ENCODE results near the gene STXBP1. TPM values are rescaled to one million over a fixed set of nuclear protein-coding genes. Genes with fewer than 3 reads are reported as not detected.
A peak's percentile ranks its signal among the peaks of the same experiment; 100 is the strongest.

STXBP1 gene
- total and polyA plus RNA-seq, 9 of the 15 experiments (the other 6 are each of a cell fraction or from before 2014, with no cell fraction given) = 4.6 to 35.1 (median 9.7) TPM

DNA sequence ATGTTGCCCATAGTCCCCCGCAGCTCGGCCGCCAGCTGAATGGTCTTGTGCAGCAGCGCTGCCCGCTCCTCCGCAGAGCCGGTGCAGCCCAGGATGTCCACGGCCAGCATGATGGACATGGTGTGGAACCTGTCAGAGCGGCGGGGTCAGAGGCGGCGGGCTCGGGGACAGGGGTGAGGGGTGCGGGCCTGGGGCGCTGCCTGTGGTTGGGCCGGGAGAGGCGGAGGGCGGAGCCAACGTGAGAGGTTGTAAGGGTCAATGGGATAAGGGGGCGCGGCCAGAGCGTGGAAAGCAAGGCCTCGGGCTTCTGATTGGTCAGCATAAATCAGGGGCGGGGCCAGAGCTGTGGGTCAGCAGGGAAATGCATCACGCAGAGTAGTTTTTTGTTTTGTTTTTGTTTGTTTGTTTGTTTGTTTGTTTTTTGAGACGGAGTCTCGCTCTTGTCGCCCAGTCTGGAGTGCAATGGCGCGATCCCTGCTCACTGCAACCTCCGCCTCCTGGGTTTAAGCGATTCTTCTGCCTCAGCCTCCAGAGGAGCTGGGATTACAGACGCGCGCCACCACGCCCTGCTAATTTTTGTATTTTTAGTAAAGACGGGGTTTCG is 129.9 kb downstream of the STXBP1 start (continued):
- peak; percentile 73; the same call in 1 of the 2 replicates for TF ChIP-seq LARP7 (IDR thresholded peaks at IDR 0.05)
- no peak for TF ChIP-seq MYNN (IDR thresholded peaks at IDR 0.05)
- TF ChIP-seq MYNN (CRISPR knock-in tag; IDR thresholded peaks at IDR 0.05) = no peak
- TF ChIP-seq, protein P1, sequence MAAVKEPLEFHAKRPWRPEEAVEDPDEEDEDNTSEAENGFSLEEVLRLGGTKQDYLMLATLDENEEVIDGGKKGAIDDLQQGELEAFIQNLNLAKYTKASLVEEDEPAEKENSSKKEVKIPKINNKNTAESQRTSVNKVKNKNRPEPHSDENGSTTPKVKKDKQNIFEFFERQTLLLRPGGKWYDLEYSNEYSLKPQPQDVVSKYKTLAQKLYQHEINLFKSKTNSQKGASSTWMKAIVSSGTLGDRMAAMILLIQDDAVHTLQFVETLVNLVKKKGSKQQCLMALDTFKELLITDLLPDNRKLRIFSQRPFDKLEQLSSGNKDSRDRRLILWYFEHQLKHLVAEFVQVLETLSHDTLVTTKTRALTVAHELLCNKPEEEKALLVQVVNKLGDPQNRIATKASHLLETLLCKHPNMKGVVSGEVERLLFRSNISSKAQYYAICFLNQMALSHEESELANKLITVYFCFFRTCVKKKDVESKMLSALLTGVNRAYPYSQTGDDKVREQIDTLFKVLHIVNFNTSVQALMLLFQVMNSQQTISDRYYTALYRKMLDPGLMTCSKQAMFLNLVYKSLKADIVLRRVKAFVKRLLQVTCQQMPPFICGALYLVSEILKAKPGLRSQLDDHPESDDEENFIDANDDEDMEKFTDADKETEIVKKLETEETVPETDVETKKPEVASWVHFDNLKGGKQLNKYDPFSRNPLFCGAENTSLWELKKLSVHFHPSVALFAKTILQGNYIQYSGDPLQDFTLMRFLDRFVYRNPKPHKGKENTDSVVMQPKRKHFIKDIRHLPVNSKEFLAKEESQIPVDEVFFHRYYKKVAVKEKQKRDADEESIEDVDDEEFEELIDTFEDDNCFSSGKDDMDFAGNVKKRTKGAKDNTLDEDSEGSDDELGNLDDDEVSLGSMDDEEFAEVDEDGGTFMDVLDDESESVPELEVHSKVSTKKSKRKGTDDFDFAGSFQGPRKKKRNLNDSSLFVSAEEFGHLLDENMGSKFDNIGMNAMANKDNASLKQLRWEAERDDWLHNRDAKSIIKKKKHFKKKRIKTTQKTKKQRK (IDR thresholded peaks at IDR 0.05; ENCODE audit: borderline replicate concordance, low read depth, low read length) = no peak
- no peak for TF ChIP-seq DMBX1 (CRISPR knock-in tag; IDR thresholded peaks at IDR 0.05; ENCODE audit: borderline replicate concordance)
- peak; percentile 93 for TF ChIP-seq NFYB (IDR thresholded peaks at IDR 0.05; ENCODE audit: extremely low read depth, insufficient read length)
- no peak for TF ChIP-seq E4F1 (CRISPR knock-in tag; IDR thresholded peaks at IDR 0.05; ENCODE audit: borderline replicate concordance)
- TF ChIP-seq, protein P2, sequence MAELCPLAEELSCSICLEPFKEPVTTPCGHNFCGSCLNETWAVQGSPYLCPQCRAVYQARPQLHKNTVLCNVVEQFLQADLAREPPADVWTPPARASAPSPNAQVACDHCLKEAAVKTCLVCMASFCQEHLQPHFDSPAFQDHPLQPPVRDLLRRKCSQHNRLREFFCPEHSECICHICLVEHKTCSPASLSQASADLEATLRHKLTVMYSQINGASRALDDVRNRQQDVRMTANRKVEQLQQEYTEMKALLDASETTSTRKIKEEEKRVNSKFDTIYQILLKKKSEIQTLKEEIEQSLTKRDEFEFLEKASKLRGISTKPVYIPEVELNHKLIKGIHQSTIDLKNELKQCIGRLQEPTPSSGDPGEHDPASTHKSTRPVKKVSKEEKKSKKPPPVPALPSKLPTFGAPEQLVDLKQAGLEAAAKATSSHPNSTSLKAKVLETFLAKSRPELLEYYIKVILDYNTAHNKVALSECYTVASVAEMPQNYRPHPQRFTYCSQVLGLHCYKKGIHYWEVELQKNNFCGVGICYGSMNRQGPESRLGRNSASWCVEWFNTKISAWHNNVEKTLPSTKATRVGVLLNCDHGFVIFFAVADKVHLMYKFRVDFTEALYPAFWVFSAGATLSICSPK (IDR thresholded peaks at IDR 0.05; ENCODE audit: borderline replicate concordance) = peak; percentile 90; the same call in 1 of the 2 replicates
- TF ChIP-seq ZFP91 (CRISPR knock-in tag; IDR thresholded peaks at IDR 0.05) = no peak
- TF ChIP-seq RBM22 (IDR thresholded peaks at IDR 0.05; ENCODE audit: low read depth, low read length, poor library complexity, severe bottlenecking) = no peak
- no peak for TF ChIP-seq KDM4B (IDR thresholded peaks at IDR 0.05; ENCODE audit: borderline replicate concordance in 2 of 2, low read depth in 1 of 2)
- TF ChIP-seq, protein P3, sequence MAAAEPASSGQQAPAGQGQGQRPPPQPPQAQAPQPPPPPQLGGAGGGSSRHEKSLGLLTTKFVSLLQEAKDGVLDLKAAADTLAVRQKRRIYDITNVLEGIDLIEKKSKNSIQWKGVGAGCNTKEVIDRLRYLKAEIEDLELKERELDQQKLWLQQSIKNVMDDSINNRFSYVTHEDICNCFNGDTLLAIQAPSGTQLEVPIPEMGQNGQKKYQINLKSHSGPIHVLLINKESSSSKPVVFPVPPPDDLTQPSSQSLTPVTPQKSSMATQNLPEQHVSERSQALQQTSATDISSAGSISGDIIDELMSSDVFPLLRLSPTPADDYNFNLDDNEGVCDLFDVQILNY (CRISPR knock-in tag; IDR thresholded peaks at IDR 0.05) = no peak
- peak; percentile 48 for TF ChIP-seq FOS (IDR thresholded peaks at IDR 0.05; ENCODE audit: extremely low read depth, insufficient read length)
- TF ChIP-seq SP2 (IDR thresholded peaks at IDR 0.05; ENCODE audit: extremely low read depth, low read depth, low read length, poor library complexity, severe bottlenecking) = no peak
- no peak for TF ChIP-seq PHTF2 (CRISPR knock-in tag; IDR thresholded peaks at IDR 0.05)
- 0 out of 2 replicates have a peak, but pooled peaks have one; percentile 31 for TF ChIP-seq ZNF143 (CRISPR knock-in tag; IDR thresholded peaks at IDR 0.05)
- TF ChIP-seq ARID1B (IDR thresholded peaks at IDR 0.05) = peak; percentile 16; the same call in 1 of the 2 replicates
- no peak for TF ChIP-seq ZNF436 (CRISPR knock-in tag; IDR thresholded peaks at IDR 0.05)

All from K562 (cell line).